HG02571 (cell line): ENCODE measurements around the gene GNAO1.
"Not testable (repeated sequence)": the region's sequence is repeated elsewhere in the genome, so short reads cannot be mapped to it uniquely, and the experiment has no call there.

Experiments used
- ATAC-seq: cut with Tn5 transposase; IDR thresholded peaks from one replicate; pipeline ENCODE4 v1.9.1; 2021; ENCODE audit warnings: mild to moderate bottlenecking, moderate library complexity; ENCODE audit not compliant: unreplicated experiment

GNAO1 gene

DNA sequence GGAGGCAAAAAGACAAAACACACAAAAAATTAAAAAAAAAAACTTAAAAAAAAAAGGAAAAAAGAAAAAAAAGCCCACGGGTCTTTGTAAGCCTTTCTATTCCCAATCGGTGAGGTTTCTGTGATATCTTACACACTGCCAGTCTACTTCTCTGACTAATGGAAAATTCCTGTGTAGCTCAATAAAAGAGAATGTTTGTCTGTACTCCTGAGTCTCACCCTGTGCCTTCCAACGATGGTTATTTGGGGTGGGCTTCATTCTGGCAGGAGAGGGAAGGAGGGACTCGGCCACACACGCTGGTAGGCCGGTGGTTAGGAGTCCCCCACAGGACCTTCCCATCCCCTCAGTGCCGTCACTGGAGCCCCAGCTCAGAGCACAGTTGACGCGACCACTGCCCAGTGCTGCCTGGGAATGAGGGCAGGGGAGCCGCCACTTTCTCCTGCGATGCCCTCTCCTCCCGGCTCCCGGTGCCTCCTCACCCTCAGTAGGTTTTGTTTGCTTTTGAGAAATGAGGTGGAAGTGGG is 166.0 kb downstream of the GNAO1 start:
- ATAC-seq, result no peak

- no peak for ATAC-seq
Observed at GRCh38 chr16:56357765-56358322, 166.6 kb downstream of the GNAO1 start.

GRCh38 chr16:56360117-56361008 is 169.1 kb downstream of the GNAO1 start:
- no peak for ATAC-seq

GRCh38 chr16:56362057-56362655 is 170.9 kb downstream of the GNAO1 start:
- no peak for ATAC-seq

DNA sequence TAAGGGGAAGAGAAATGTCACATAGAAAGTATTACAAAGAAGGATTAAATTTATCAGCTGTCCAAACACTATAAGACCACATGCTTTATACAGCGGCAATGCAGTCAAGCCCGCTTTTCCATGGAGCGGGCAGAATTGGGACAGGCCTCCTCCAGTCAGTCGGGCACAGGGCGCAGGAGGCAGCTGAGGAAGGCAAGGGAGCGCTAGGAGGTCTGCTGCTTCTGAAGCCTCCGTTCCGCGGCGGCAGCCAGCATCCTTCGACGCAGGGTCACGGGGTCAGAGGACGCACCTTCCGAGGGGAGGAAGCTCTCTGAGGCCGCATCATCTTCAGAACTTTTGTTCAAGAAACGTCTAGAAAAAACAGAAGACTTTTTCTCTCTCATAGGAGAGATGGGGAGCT is 171.4 kb downstream of the GNAO1 start:
- ATAC-seq, result no peak

- no peak for ATAC-seq
Observed at GRCh38 chr16:56363181-56363716, 172.0 kb downstream of the GNAO1 start.

DNA sequence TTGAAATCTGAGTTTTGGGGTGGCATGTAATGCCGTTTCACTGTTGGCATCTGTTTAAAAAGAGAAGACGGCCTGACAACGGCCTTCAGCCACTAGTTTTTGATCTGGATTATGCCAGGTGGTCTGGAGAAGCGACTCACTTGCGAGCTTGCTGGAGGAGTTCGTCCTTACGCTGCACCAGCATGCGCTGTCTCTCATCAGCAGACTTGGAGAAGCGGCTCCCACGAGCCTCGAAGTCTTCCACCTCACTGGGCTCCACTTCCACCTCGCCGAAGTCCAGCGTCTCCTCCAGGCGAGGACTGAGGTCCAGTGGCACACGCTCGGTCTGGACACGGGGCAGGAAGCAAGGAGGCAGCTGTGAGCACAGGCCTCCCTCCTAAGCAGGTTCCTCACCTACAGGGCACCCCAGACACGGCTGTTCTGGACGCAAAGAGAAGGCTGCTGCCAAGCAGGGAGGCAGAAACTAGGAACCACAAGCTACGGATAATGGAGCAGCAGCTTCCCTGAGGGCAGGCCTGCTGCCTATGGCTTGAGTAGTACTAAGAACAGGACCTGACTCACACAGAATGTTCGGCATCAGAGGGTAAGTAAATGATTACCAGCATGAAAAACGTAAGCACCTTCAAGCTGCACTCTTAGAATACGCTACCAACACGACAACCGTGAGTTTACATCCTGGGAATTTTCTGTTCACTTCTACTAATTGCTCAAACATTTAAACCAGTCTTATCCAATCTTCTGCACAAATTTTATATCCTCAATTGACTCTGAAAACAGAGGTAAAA is 172.7 kb downstream of the GNAO1 start:
- ATAC-seq, result no peak

DNA sequence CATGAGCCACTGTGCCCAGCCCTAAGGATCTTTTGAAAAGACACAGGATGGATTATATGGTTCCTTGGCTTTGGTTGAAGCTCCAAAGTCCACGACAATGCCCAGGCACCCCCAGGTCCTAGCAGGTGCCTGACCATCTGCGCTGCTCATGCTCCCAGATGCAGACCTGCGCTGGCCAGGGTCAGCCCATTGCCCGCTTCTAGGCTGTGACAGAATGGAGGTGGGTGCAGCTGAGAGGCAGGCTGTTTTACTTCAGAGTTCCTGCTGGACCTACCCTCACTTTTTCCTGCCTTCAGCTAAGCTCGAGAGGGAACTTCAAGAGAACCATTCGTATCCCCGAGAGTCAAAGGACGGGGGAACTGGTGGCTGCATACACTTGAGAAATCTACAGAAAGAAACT is 173.6 kb downstream of the GNAO1 start:
- no peak for ATAC-seq

- ATAC-seq, result no peak
Observed at GRCh38 chr16:56365552-56365951, 174.3 kb downstream of the GNAO1 start.

- ATAC-seq, result no peak
Observed at GRCh38 chr16:56366945-56367344, 175.7 kb downstream of the GNAO1 start.

DNA sequence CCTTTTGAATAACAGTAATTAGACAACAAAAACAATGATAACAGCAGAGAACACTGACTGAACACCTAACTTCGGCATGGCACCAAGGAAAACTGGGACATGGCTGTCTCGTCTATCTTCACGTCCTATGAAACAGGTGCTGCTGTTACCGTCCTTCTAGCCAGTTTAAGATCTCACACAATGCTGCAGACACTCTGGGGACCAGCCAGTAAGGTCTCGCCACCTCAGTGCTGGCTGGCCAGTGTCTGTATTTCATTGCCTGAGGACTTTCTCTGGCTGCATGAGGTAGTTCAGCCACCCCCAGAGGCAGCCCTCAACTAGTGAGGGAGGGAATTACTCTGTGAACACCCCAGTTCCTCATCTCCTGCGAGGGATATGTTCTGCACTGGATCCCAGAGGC is 176.5 kb downstream of the GNAO1 start:
- ATAC-seq, result no peak

GRCh38 chr16:56368545-56368944 is 177.3 kb downstream of the GNAO1 start:
- no peak for ATAC-seq

DNA sequence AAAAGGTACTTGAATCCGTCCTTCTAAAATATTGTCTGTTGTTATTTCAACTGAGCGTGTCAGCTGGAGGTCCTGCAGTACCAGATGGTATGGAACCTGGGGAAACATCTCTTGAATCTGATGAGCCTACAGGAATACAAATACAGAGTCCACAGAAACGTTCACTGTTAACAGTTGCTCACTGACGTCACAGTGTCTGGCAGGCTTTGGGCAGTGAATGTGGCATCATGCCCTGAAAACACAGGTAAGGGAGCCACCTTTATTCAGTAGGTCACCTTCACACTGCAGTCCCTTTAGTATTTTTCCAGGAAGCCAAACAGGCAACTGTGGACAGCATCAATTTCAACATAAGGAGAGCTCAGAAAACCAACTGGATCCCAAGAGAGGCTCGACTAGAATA is 177.9 kb downstream of the GNAO1 start:
- no peak for ATAC-seq

- no peak for ATAC-seq
Observed at GRCh38 chr16:56370185-56370874, 179.0 kb downstream of the GNAO1 start.

- no peak for ATAC-seq
Observed at GRCh38 chr16:56370875-56371659, 179.8 kb downstream of the GNAO1 start.

GRCh38 chr16:56371660-56371937 is 180.3 kb downstream of the GNAO1 start:
- ATAC-seq, result no peak

DNA sequence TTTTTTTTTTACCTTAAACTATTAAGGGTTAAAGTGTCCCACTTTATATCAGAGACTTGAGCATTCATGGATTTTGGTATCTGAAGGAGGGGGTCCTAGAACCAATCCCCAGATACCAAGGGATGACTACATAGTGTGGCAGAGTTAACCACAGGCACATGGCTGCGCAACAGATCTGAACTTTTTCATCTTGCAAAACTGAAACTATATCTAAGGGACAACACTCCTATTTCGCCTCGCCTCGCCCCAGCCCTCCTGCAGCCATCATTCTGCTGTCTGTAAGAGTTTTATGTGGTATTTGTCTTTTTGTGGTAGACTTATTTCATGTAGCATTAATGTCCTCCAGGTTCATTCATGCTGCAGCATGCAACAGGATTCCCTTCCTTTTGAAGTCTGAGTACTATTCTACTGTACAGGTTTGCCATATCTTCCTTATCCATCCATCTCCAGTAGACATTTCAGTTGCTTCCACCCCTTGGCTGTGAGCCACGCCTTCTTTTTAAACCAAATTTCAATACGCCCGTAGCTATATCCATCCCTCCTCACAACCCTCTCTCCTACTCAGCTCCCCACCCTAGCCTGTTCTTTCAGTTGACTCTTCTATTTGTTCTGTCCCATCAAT is 180.8 kb downstream of the GNAO1 start:
- no peak for ATAC-seq

GRCh38 chr16:56373003-56373402 is 181.7 kb downstream of the GNAO1 start:
- no peak for ATAC-seq

- not testable (repeated sequence) for ATAC-seq
Observed at GRCh38 chr16:56375792-56376191, 184.5 kb downstream of the GNAO1 start.
